Panc1 (cell line): ENCODE data around the gene DSCAM. TPM values are rescaled to one million over a fixed set of nuclear protein-coding genes. Genes with fewer than 3 reads are reported as not detected.
"Not testable (repeated sequence)": the region's sequence is repeated elsewhere in the genome, so short reads cannot be mapped to it uniquely, and the experiment has no call there.

ENCODE experiments used
- ATAC-seq: fragments of 200-7000 bp; cut with Tn5 transposase; 2 replicates; pipeline ENCODE4 v1.9.1; 2020; ENCODE audit warnings: mild to moderate bottlenecking, moderate library complexity
- BruUV-seq: library from RNA; stranded (reverse); fragments of 400-500 nt; replicated peaks from 2 replicates; lab custom pipeline; 2021; lab: Mats Ljungman, UMichigan
- CTCF ChIA-PET: fragments of 300-600 bp; sonication (Branson Sonifier 250); formaldehyde crosslinking; loops from one replicate; lab custom pipeline; 2022; ENCODE audit warnings: antibody characterized with exemption; lab: Charles Lee
- POLR2A ChIA-PET: fragments of 300-600 bp; sonication (Branson Sonifier 250); formaldehyde crosslinking; loops from one replicate; lab custom pipeline; 2022; ENCODE audit warnings: antibody characterized with exemption; lab: Charles Lee
- DNase-seq: peaks from one replicate; pipeline ENCODE4 v3.0.0-alpha.2; 2010; ENCODE audit warnings: low read depth, low spot score
- H3K27ac ChIP-seq: 2 replicates; pipeline ENCODE4 v1.5.1; 2011; ENCODE audit warnings: mild to moderate bottlenecking, low read length, inconsistent platforms
- H3K27me3 ChIP-seq: fragments of 200-500 bp; sonication (Bioruptor generic); 2 replicates; pipeline ENCODE4 v1.6.0; 2014; ENCODE audit warnings: low read length, inconsistent platforms; ENCODE audit not compliant: control insufficient read depth, insufficient read depth
- H3K36me3 ChIP-seq: fragments of 200-500 bp; sonication (Bioruptor generic); 2 replicates; pipeline ENCODE4 v1.5.1; 2014; ENCODE audit warnings: inconsistent platforms, mild to moderate bottlenecking, low read length, moderate library complexity; ENCODE audit not compliant: control insufficient read depth, insufficient read depth
- H3K4me1 ChIP-seq: 2 replicates; pipeline ENCODE4 v1.5.1; 2011; ENCODE audit warnings: inconsistent platforms, mild to moderate bottlenecking, low read length, moderate library complexity; ENCODE audit not compliant: control insufficient read depth, insufficient read depth
- H3K4me3 ChIP-seq, 2 experiments: 2 replicates each; pipeline ENCODE4 v1.5.1; 2011 to 2012; ENCODE audit warnings: low read depth in 2 of 2, low read length in 2 of 2, mild to moderate bottlenecking in 2 of 2, inconsistent platforms in 1 of 2, moderate library complexity in 1 of 2
- H3K9me3 ChIP-seq: fragments of 200-500 bp; sonication (Bioruptor generic); 2 replicates; pipeline ENCODE4 v1.5.1; 2014; ENCODE audit warnings: low read depth, mild to moderate bottlenecking, inconsistent platforms, low read length, moderate library complexity; ENCODE audit not compliant: control insufficient read depth, insufficient read depth
- CTCF ChIP-seq: fragments of 450-650 bp; IDR thresholded peaks from 2 replicates; pipeline ENCODE4 v1.5.1; 2017; ENCODE audit warnings: mild to moderate bottlenecking
- POLR2AphosphoS5 ChIP-seq: IDR thresholded peaks from 2 replicates; pipeline ENCODE4 v1.6.1; 2012; ENCODE audit warnings: mild to moderate bottlenecking, low read depth, low read length, moderate library complexity
- REST ChIP-seq, 2 experiments: IDR thresholded peaks; 2 replicates each; pipeline ENCODE4 v1.6.1; 2011 to 2012; ENCODE audit warnings: low read depth in 2 of 2, control low read depth in 1 of 2, low read length in 1 of 2, mild to moderate bottlenecking in 1 of 2, moderate library complexity in 1 of 2; ENCODE audit not compliant: insufficient read depth in 1 of 2
- SIN3A ChIP-seq: IDR thresholded peaks from 2 replicates; pipeline ENCODE4 v1.6.1; 2012; ENCODE audit warnings: low read depth, mild to moderate bottlenecking, low read length, moderate library complexity, borderline replicate concordance; ENCODE audit not compliant: insufficient read depth
- TCF7L2 ChIP-seq: IDR thresholded peaks from 2 replicates; pipeline ENCODE4 v1.6.1; 2011; ENCODE audit warnings: mild to moderate bottlenecking, low read depth, low read length, inconsistent platforms
- in situ Hi-C: cut with HindIII; loops from 2 replicates; pipeline ENCODE4 v1.10.0; 2016; ENCODE audit warnings: low sequenced_read_pairs, low pct_unique_long_range_greater_than_20kb
- intact Hi-C: fragments of 100-400 bp; cut with micrococcal nuclease; formaldehyde crosslinking; loops from one replicate; pipeline ENCODE4 v1.10.0; 2022; ENCODE audit not compliant: unreplicated experiment
- total RNA-seq: library from RNA; stranded (reverse); gene quantifications from one replicate; pipeline ENCODE4 v1.2.1, GENCODE V29; 2021; ENCODE audit not compliant: unreplicated experiment

The DSCAM gene
- total RNA-seq, 1 experiment from 2014 or later = not detected

- intact Hi-C loops = no loop called here
- CTCF ChIA-PET = no interaction called here
- DNase-seq (no peak), ATAC-seq (no peak)
- Histone ChIP-seq H3K9me3 (no peaks in the 10 kb centered on the region), H3K27ac (no peak overlapping the region), H3K4me1 (no peaks in the 10 kb centered on the region), H3K27me3 (no peaks in the 10 kb centered on the region; the same call in 1 of the 2 replicates), H3K36me3 (no peaks in the 10 kb centered on the region), H3K4me3 (no peak overlapping the region)
- POLR2A ChIA-PET = no interaction called here
- no TSS peak for BruUV-seq
- in situ Hi-C loops = no loop called here
- TF ChIP-seq CTCF (no peak), SIN3A (no peak), TCF7L2 (no peak), REST (IDR thresholded peaks at IDR 0.05; ENCODE audit: insufficient read depth in 1 of 2, low read depth in 2 of 2, low read length in 1 of 2) (no peak), POLR2AphosphoS5 (no peak)
These were observed 661.8 kb downstream of the DSCAM start for GRCh38 chr21:40185208-40185607.

DNA sequence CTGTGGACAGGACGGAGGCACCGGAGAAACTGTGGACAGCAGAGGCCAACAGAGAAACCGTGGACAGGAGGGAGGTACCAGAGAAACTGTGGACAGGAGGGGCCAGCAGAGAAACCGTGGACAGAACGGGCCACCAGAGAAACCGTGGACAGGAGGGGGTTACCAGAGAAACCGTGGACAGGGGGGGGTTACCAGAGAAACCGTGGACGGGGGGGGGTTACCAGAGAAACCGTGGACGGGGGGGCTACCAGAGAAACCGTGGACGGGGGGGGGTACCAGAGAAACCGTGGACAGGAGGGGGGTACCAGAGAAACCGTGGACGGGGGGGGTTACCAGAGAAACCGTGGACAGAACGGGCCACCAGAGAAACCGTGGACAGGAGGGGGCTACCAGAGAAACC lies 664.5 kb downstream of the DSCAM start:
- CTCF ChIA-PET, H3K27ac ChIP-seq, H3K4me1 ChIP-seq, intact Hi-C loops, H3K9me3 ChIP-seq, ATAC-seq, DNase-seq, BruUV-seq, H3K36me3 ChIP-seq, in situ Hi-C loops, POLR2A ChIA-PET, H3K4me3 ChIP-seq, H3K27me3 ChIP-seq: not testable (repeated sequence)

DNA sequence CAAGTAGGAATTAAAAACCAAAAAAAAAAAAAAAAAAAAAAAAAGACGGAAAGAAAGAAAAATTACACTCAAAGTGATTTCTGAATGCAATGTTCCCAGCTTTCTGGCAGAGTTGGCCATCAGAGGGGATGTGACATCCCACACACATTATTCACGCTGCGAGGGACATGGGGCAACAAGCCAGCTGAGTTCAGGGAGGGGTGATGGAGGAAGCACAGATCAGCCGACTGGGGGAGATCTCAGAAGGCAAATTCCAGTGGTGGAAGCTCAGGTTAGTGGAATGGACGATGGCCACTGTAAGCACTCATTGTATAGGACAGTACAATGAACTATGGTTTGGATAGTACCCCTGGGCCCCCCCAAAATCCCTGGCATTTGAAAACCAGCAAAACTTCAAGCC lies 667.8 kb downstream of the DSCAM start:
- DNase-seq = no peak
- ATAC-seq = no peak
- intact Hi-C loops (no loop called here), in situ Hi-C loops (no loop called here)
- H3K36me3 ChIP-seq = no peaks in the 10 kb centered on the region
- ChIA-PET CTCF (no interaction called here), POLR2A (no interaction called here)
- no peak overlapping the region for H3K4me3 ChIP-seq
- no peak for TF ChIP-seq POLR2AphosphoS5
- TF ChIP-seq CTCF = no peak
- no peak for TF ChIP-seq SIN3A
- TF ChIP-seq REST (IDR thresholded peaks at IDR 0.05; ENCODE audit: insufficient read depth in 1 of 2, low read depth in 2 of 2, low read length in 1 of 2) = no peak
- no peak for TF ChIP-seq TCF7L2
- H3K27ac ChIP-seq = no peak overlapping the region
- H3K27me3 ChIP-seq = no peaks in the 10 kb centered on the region
- no TSS peak for BruUV-seq
- no peaks in the 10 kb centered on the region for H3K4me1 ChIP-seq
- no peaks in the 10 kb centered on the region for H3K9me3 ChIP-seq
